Measurements from ENCODE around the gene RPS21.

RPS21 gene

GRCh38 chr20:62396367-62397239, 9.7 kb downstream of the RPS21 start:
- no peak for DNase-seq (ENCODE audit: low spot score)

GRCh38 chr20:62398120-62398821, 11.4 kb downstream of the RPS21 start:
- DNase-seq (ENCODE audit: low spot score): no peak

- DNase-seq (ENCODE audit: low spot score): no peak
Observed at GRCh38 chr20:62400021-62400420, 13.1 kb downstream of the RPS21 start.

- no peak for DNase-seq (ENCODE audit: low spot score)
Observed at GRCh38 chr20:62400541-62400940, 13.6 kb downstream of the RPS21 start.

- DNase-seq (ENCODE audit: low spot score): no peak
Observed at GRCh38 chr20:62401331-62401779, 14.5 kb downstream of the RPS21 start.

GRCh38 chr20:62402456-62403150, 15.7 kb downstream of the RPS21 start:
- DNase-seq (ENCODE audit: low spot score): no peak

- no peak for DNase-seq (ENCODE audit: low spot score)
Observed at GRCh38 chr20:62403331-62403730, 16.4 kb downstream of the RPS21 start.

- no peak for DNase-seq (ENCODE audit: low spot score)
Observed at GRCh38 chr20:62404112-62404665, 17.3 kb downstream of the RPS21 start.

GRCh38 chr20:62404761-62405107, 17.8 kb downstream of the RPS21 start:
- no peak for DNase-seq (ENCODE audit: low spot score)

- DNase-seq (ENCODE audit: low spot score): peak; percentile 82
Observed at GRCh38 chr20:62405108-62405980, 18.4 kb downstream of the RPS21 start.

GRCh38 chr20:62405981-62406513, 19.1 kb downstream of the RPS21 start:
- no peak for DNase-seq (ENCODE audit: low spot score)

GRCh38 chr20:62406635-62407176, 19.8 kb downstream of the RPS21 start:
- DNase-seq (ENCODE audit: low spot score): no peak

- DNase-seq (ENCODE audit: low spot score): peak; percentile 92
Observed at GRCh38 chr20:62407221-62407992, 20.5 kb downstream of the RPS21 start, which contains the start of gene CABLES2. CABLES2 (minus strand) TSS chr20:62407285; CDS start chr20:62407276, 9 bp downstream.

GRCh38 chr20:62408055-62408454, 21.2 kb downstream of the RPS21 start:
- DNase-seq (ENCODE audit: low spot score): no peak

- DNase-seq (ENCODE audit: low spot score): no peak
Observed at GRCh38 chr20:62408640-62409039, 21.7 kb downstream of the RPS21 start.

- DNase-seq (ENCODE audit: low spot score): no peak
Observed at GRCh38 chr20:62409086-62409853, 22.4 kb downstream of the RPS21 start.

GRCh38 chr20:62409931-62410745, 23.2 kb downstream of the RPS21 start:
- DNase-seq (ENCODE audit: low spot score): no peak
